Osteoblast (primary cell): ENCODE measurements around the gene BCAP31. TPM values are rescaled to one million over a fixed set of nuclear protein-coding genes. Genes with fewer than 3 reads are reported as not detected.
"Not testable (repeated sequence)": the region's sequence is repeated elsewhere in the genome, so short reads cannot be mapped to it uniquely, and the experiment has no call there.

Experiments
- DNase-seq: peaks from one replicate; pipeline ENCODE4 v3.0.0; 2011; ENCODE audit warnings: low spot score, mixed read lengths; ENCODE audit not compliant: insufficient read length; ENCODE audit errors: missing footprints
- H2AFZ ChIP-seq: 2 replicates; pipeline ENCODE4 v1.6.0; 2011; ENCODE audit warnings: mild to moderate bottlenecking, low read length
- H3K27ac ChIP-seq: 2 replicates; pipeline ENCODE4 v1.5.1; 2011; ENCODE audit warnings: mild to moderate bottlenecking, low read depth, low read length, moderate library complexity
- H3K27me3 ChIP-seq: 2 replicates; pipeline ENCODE4 v1.6.0; 2012; ENCODE audit warnings: mild to moderate bottlenecking, control low read depth, inconsistent platforms, low read length, moderate library complexity; ENCODE audit not compliant: insufficient read depth
- H3K36me3 ChIP-seq: 2 replicates; pipeline ENCODE4 v1.5.1; 2011; ENCODE audit warnings: mild to moderate bottlenecking, low read length, control low read depth, moderate library complexity; ENCODE audit not compliant: insufficient read depth
- H3K4me1 ChIP-seq: 2 replicates; pipeline ENCODE4 v1.5.1; 2011; ENCODE audit warnings: mild to moderate bottlenecking, low read length, control low read depth, moderate library complexity; ENCODE audit not compliant: insufficient read depth
- H3K4me2 ChIP-seq: 2 replicates; pipeline ENCODE4 v1.6.0; 2011; ENCODE audit warnings: mild to moderate bottlenecking, low read length; ENCODE audit not compliant: insufficient read depth
- H3K4me3 ChIP-seq: fragments of 200-600 bp; sonication (generic); 3 replicates; pipeline ENCODE4 v1.5.1; 2012; ENCODE audit warnings: mild to moderate bottlenecking, low read length, inconsistent platforms; ENCODE audit not compliant: insufficient read depth
- H3K79me2 ChIP-seq: 2 replicates; pipeline ENCODE4 v1.6.0; 2012; ENCODE audit warnings: mild to moderate bottlenecking, low read length, control low read depth, inconsistent platforms; ENCODE audit not compliant: insufficient read depth
- H3K9me3 ChIP-seq: 2 replicates; pipeline ENCODE4 v1.5.1; 2011; ENCODE audit warnings: low read depth, low read length, control low read depth
- H4K20me1 ChIP-seq: 2 replicates; pipeline ENCODE4 v1.6.0; 2012; ENCODE audit warnings: mild to moderate bottlenecking, low read length, control low read depth; ENCODE audit not compliant: insufficient read depth
- CTCF ChIP-seq: IDR thresholded peaks from 2 replicates; pipeline ENCODE4 v1.5.1; 2011; ENCODE audit warnings: mild to moderate bottlenecking, low read depth, low read length, moderate library complexity; ENCODE audit errors: extremely low read depth
- total RNA-seq: library from RNA; depleted of rRNA; stranded (reverse); fragments of >200 nt; gene quantifications from 2 replicates; pipeline ENCODE4 v1.2.3, GENCODE V29; 2012

BCAP31 gene
- total RNA-seq, 1 donor = 118 TPM

- no peak for TF ChIP-seq CTCF
- Histone ChIP-seq H3K36me3 (no peaks in the 10 kb centered on the region), H3K9me3 (no peaks in the 10 kb centered on the region), H3K4me2 (no peak overlapping the region), H3K79me2 (no peaks in the 10 kb centered on the region), H3K4me1 (no peaks in the 10 kb centered on the region), H3K27ac (no peak overlapping the region), H3K27me3 (no peaks in the 10 kb centered on the region), H4K20me1 (no peaks in the 10 kb centered on the region), H3K4me3 (no peak overlapping the region), H2AFZ (no peak overlapping the region)
- no peak for DNase-seq
Observed at GRCh38 chrX:153696100-153696499, 28.1 kb downstream of the BCAP31 start.

- no peak overlapping the region for H3K27ac ChIP-seq
- H3K4me3 ChIP-seq = no peak overlapping the region
- no peak overlapping the region for H2AFZ ChIP-seq
- peaks cover 8% of the 10 kb centered on the region for H4K20me1 ChIP-seq
- TF ChIP-seq CTCF = no peak
- no peaks in the 10 kb centered on the region for H3K9me3 ChIP-seq
- H3K79me2 ChIP-seq = peaks cover 2% of the 10 kb centered on the region
- H3K4me1 ChIP-seq = no peaks in the 10 kb centered on the region
- no peaks in the 10 kb centered on the region for H3K36me3 ChIP-seq
- DNase-seq = no peak
- H3K4me2 ChIP-seq = no peak overlapping the region
- no peaks in the 10 kb centered on the region for H3K27me3 ChIP-seq
Observed at GRCh38 chrX:153694687-153695270, 29.4 kb downstream of the BCAP31 start.

- not testable (repeated sequence) for H3K79me2 ChIP-seq, H3K4me1 ChIP-seq, H3K9me3 ChIP-seq, H3K4me2 ChIP-seq, H3K27me3 ChIP-seq, H3K36me3 ChIP-seq, H3K27ac ChIP-seq, H3K4me3 ChIP-seq, DNase-seq, H2AFZ ChIP-seq
- peaks cover 12% of the 10 kb centered on the region for H4K20me1 ChIP-seq
Observed at GRCh38 chrX:153694256-153694655, 29.9 kb downstream of the BCAP31 start.

- H2AFZ ChIP-seq = no peak overlapping the region
- H3K4me1 ChIP-seq = no peaks in the 10 kb centered on the region
- H3K36me3 ChIP-seq = no peaks in the 10 kb centered on the region
- no peak overlapping the region for H3K4me2 ChIP-seq
- peaks cover 12% of the 10 kb centered on the region for H4K20me1 ChIP-seq
- DNase-seq = peak; percentile 29
- no peak overlapping the region for H3K27ac ChIP-seq
- no peak for TF ChIP-seq CTCF
- peaks cover 3% of the 10 kb centered on the region for H3K79me2 ChIP-seq
- H3K9me3 ChIP-seq = no peaks in the 10 kb centered on the region
- no peak overlapping the region for H3K4me3 ChIP-seq
- H3K27me3 ChIP-seq = no peaks in the 10 kb centered on the region
Observed at GRCh38 chrX:153693216-153694086, 30.7 kb downstream of the BCAP31 start.
